ENCODE measurements around the gene ARL4C. TPM values are rescaled to one million over a fixed set of nuclear protein-coding genes. Genes with fewer than 3 reads are reported as not detected.
A peak's percentile ranks its signal among the peaks of the same experiment; 100 is the strongest.

Gene ARL4C
- total and polyA plus RNA-seq, 10 donors: 12.2 to 148 (median 65.5) TPM

DNA sequence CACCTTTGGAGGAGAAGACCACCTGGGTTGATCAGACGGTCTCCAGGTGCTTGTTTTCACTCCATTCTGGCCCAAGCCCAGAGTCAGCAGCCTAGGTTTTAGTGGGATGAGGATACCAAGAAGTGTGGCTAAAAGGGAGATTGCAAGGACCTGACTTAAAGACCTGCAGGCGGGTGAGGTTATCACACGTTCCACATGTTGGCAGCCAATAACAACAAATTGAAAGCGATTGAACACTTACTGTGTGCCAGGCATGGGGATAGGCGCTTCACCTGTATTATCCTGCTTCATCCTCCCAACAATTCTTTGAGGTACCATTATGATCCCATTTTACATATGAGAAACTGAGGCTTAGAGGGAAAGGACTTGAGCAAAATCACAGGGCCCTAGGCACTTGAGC is 5.0 kb downstream of the ARL4C start:
- Histone ChIP-seq H3K9me3 (no peaks in the 10 kb centered on the region), H3K36me3 (peaks cover 0 to under 1% (median 0%) of the 10 kb centered on the region in 6 donors), H3K4me1 (peaks cover 24 to 95% (median 78%) of the 10 kb centered on the region in 6 donors), H3K27me3 (replicated peaks in 1 of 7) (peaks cover 0 to 15% (median 0%) of the 10 kb centered on the region in 7 donors), H3K27ac (peak overlapping the region in 7 of 8 donors; percentile 73 to 93 (median 89)), H3K4me3 (peak overlapping the region in 5 of 8 donors; percentile 76 to 82 (median 79))
- WGBS, 5 donors: 83 to 91% (median 84%) methylated on average over 5 of the region's 5 CpGs
- TF ChIP-seq POLR2AphosphoS5 (IDR thresholded peaks at IDR 0.05) (peak in 1 of 3 donors; percentile 51), POLR2A (IDR thresholded peaks at IDR 0.05) (no peak)
- TF ChIP-seq, protein P1, sequence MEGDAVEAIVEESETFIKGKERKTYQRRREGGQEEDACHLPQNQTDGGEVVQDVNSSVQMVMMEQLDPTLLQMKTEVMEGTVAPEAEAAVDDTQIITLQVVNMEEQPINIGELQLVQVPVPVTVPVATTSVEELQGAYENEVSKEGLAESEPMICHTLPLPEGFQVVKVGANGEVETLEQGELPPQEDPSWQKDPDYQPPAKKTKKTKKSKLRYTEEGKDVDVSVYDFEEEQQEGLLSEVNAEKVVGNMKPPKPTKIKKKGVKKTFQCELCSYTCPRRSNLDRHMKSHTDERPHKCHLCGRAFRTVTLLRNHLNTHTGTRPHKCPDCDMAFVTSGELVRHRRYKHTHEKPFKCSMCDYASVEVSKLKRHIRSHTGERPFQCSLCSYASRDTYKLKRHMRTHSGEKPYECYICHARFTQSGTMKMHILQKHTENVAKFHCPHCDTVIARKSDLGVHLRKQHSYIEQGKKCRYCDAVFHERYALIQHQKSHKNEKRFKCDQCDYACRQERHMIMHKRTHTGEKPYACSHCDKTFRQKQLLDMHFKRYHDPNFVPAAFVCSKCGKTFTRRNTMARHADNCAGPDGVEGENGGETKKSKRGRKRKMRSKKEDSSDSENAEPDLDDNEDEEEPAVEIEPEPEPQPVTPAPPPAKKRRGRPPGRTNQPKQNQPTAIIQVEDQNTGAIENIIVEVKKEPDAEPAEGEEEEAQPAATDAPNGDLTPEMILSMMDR (IDR thresholded peaks at IDR 0.05 in 8 of 11, conservative IDR thresholded peaks at IDR 0.05 in 3 of 11): no peak
- no peak for DNase-seq
- intact Hi-C loops (cut with DNase I; ENCODE audit: low total_unique reads): loop anchor here (10.0 kb wide), 1 partner anchor 67 kb away; no protein-coding TSS in a partner anchor

DNA sequence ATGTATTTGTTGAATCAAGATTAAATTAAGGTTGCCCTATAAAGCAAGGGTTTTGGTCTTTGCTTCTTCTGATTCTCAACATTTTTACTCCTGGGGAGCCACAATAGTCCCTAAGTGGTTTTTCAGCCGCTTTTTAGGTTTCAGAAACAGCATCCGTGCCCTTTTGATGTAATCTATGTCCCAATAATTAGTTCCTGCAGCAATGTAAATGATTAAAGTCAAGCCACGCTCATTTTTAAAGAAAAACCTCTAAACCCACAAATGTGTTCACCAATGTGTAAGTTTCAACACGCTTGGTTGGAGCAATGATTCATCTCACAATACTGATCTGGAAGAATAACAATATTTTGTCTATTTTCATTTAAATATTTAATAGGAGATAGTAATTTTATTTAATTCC is 5.6 kb downstream of the ARL4C start:
- intact Hi-C loops (cut with DNase I; ENCODE audit: low total_unique reads): loop anchor here (10.0 kb wide), 1 partner anchor 66 kb away; no protein-coding TSS in a partner anchor
- no peak for DNase-seq
- TF ChIP-seq POLR2A (IDR thresholded peaks at IDR 0.05): no peak
- TF ChIP-seq POLR2AphosphoS5 (IDR thresholded peaks at IDR 0.05): no peak
- TF ChIP-seq, protein P1 (IDR thresholded peaks at IDR 0.05 in 8 of 11, conservative IDR thresholded peaks at IDR 0.05 in 3 of 11): no peak
- Histone ChIP-seq H3K27me3 (replicated peaks in 1 of 7) (peaks cover 0 to 14% (median 0%) of the 10 kb centered on the region in 7 donors), H3K27ac (peak overlapping the region; percentile 51 to 93 (median 85)), H3K4me1 (peaks cover 24 to 100% (median 80%) of the 10 kb centered on the region in 6 donors), H3K4me3 (peak overlapping the region in 2 of 8 donors; percentile 78 to 79), H3K9me3 (no peaks in the 10 kb centered on the region), H3K36me3 (peaks cover 0 to 5% (median 0%) of the 10 kb centered on the region in 6 donors)
- WGBS, 5 donors: 29 to 55% (median 46%) methylated on average over 4 of the region's 4 CpGs

DNA sequence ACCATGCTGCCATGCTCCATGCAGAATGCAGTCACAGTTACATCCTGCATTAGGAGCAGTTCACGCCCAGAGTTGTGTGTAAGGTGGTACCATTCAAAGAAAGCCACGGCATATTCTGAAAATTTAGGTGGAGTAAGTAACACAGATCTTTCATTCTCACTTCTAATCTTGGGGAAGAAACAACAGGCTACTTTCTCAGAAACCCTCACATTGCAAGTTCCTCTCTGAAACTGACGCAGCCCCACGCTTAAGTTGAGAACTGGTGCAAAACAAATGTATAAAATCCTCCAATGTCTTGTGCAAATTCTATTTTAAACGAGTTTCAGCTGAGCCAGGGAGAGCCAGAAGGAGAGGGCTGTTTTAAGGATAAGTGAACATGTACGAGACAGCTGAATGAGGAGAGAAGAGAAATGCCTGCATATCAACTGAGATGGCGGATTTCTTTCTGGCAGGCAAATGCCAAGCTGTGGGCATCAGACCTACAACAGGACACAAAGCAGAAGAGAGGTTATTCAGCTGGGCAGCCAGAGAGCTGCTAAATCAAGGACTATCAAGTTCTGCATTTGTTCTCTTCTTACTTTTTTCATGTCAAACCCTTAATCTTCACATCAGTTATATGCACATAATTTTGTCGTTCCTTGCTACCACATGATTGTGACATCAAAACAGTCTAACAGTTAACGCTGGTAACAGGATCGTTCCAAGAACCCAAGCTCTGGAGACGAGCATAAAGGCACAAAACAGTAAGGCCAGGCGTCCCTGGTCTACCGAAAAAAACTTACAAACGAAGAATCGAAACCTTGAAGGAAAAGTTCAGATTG is 6.4 kb downstream of the ARL4C start:
- H3K27ac ChIP-seq: peak overlapping the region; percentile 51 to 93 (median 85)
- peaks cover 0 to 5% (median 0%) of the 10 kb centered on the region in 6 donors for H3K36me3 ChIP-seq
- 59 to 67% (median 60%) methylated on average over 15 of the region's 15 CpGs for WGBS, 5 donors
- TF ChIP-seq, protein P1 (IDR thresholded peaks at IDR 0.05 in 8 of 11, conservative IDR thresholded peaks at IDR 0.05 in 3 of 11): no peak
- TF ChIP-seq POLR2A (IDR thresholded peaks at IDR 0.05) (no peak), POLR2AphosphoS5 (IDR thresholded peaks at IDR 0.05) (peak in 1 of 3 donors; percentile 26)
- no peaks in the 10 kb centered on the region for H3K9me3 ChIP-seq
- H3K27me3 ChIP-seq (replicated peaks in 1 of 7): peaks cover 0 to 7% (median 0%) of the 10 kb centered on the region in 7 donors
- peak overlapping the region in 3 of 8 donors; percentile 10 to 79 (median 78) for H3K4me3 ChIP-seq
- no peak for DNase-seq
- intact Hi-C loops (cut with DNase I; ENCODE audit: low total_unique reads): loop anchor here (10.0 kb wide), 1 partner anchor 66 kb away; no protein-coding TSS in a partner anchor
- H3K4me1 ChIP-seq: peaks cover 24 to 100% (median 79%) of the 10 kb centered on the region in 6 donors

Measured in spleen (tissue), 11 donors.